NCI-H460 (cell line): ENCODE results near the gene CBX4. TPM values are rescaled to one million over a fixed set of nuclear protein-coding genes. Genes with fewer than 3 reads are reported as not detected.
"Not testable (repeated sequence)": the region's sequence is repeated elsewhere in the genome, so short reads cannot be mapped to it uniquely, and the experiment has no call there.

ENCODE experiments used
- DNase-seq: peaks from one replicate; pipeline ENCODE4 v3.0.0-alpha.2; 2016; ENCODE audit warnings: low read depth; ENCODE audit errors: extremely low read depth
- total RNA-seq: library from RNA; depleted of rRNA; stranded (reverse); fragments of >200 nt; shearing (Covaris generic); gene quantifications from 2 replicates; pipeline ENCODE4 v1.2.3, GENCODE V29; 2014

CBX4 gene
- total RNA-seq, 1 experiment from 2014 or later: 88.2 TPM

GRCh38 chr17:79861413-79862216 lies 22.4 kb upstream of the CBX4 start:
- DNase-seq: no peak

GRCh38 chr17:79859676-79860615 lies 20.7 kb upstream of the CBX4 start:
- no peak for DNase-seq

- DNase-seq: no peak
Measured at GRCh38 chr17:79857095-79857494, 17.9 kb upstream of the CBX4 start.

GRCh38 chr17:79855331-79856124 lies 16.3 kb upstream of the CBX4 start:
- DNase-seq: no peak

GRCh38 chr17:79854080-79855060 lies 15.1 kb upstream of the CBX4 start:
- no peak for DNase-seq

GRCh38 chr17:79853168-79853567 lies 13.9 kb upstream of the CBX4 start:
- DNase-seq: not testable (repeated sequence)

GRCh38 chr17:79852748-79853147 lies 13.5 kb upstream of the CBX4 start:
- no peak for DNase-seq

GRCh38 chr17:79851461-79851817 lies 12.2 kb upstream of the CBX4 start:
- DNase-seq: no peak

- DNase-seq: no peak
Measured at GRCh38 chr17:79850571-79851460, 11.6 kb upstream of the CBX4 start.

- no peak for DNase-seq
Measured at GRCh38 chr17:79849953-79850352, 10.7 kb upstream of the CBX4 start.

- no peak for DNase-seq
Measured at GRCh38 chr17:79848370-79848766, 9.1 kb upstream of the CBX4 start.

- DNase-seq: no peak
Measured at GRCh38 chr17:79847698-79848369, 8.6 kb upstream of the CBX4 start.

GRCh38 chr17:79845601-79845949 lies 6.3 kb upstream of the CBX4 start:
- no peak for DNase-seq

- no peak for DNase-seq
Measured at GRCh38 chr17:79844869-79845600, 5.8 kb upstream of the CBX4 start.

- no peak for DNase-seq
Measured at GRCh38 chr17:79843816-79844800, 4.9 kb upstream of the CBX4 start.

- no peak for DNase-seq
Measured at GRCh38 chr17:79843474-79843815, 4.2 kb upstream of the CBX4 start.
